K562 (cell line): ENCODE measurements around the gene UNC13C. TPM values are rescaled to one million over a fixed set of nuclear protein-coding genes. Genes with fewer than 3 reads are reported as not detected.

Experiments
- ATAC-seq: fragments of 200-7000 bp; cut with Tn5 transposase; 3 replicates; pipeline ENCODE4 v1.9.1; 2020; ENCODE audit warnings: moderate library complexity
- BruUV-seq: library from RNA; stranded (reverse); fragments of 400-500 nt; replicated peaks from 2 replicates; lab custom pipeline; 2021; lab: Mats Ljungman, UMichigan
- CTCF ChIA-PET: fragments of 300-600 bp; formaldehyde crosslinking; extraction: SDS; loops from one replicate; lab custom pipeline; 2021; ENCODE audit warnings: low intra/inter-chr PET ratio; lab: Yijun Ruan, JAX
- POLR2A ChIA-PET: fragments of 300-600, 350-650 bp; sonication (Branson Sonifier 250); formaldehyde crosslinking; extraction: SDS; loops from one replicate; lab custom pipeline; 2021; ENCODE audit warnings: antibody characterized with exemption, inconsistent platforms; lab: Yijun Ruan, JAX
- DNase-seq, 4 experiments: peaks; one replicate each; pipeline versions ENCODE4 v3.0.0 to v3.0.0-alpha.2; 2011 to 2018; ENCODE audit warnings: low spot score in 3 of 4, mixed read lengths in 3 of 4; ENCODE audit errors: extremely low read depth in 1 of 4
- FAIRE-seq: peaks from 2 replicates; lab custom pipeline; 2011; peaks lifted over from hg19 to GRCh38; lab: Jason Lieb, UNC
- H2AFZ ChIP-seq: 2 replicates; pipeline ENCODE4 v1.6.0; 2011; ENCODE audit warnings: low read depth, low read length, control low read depth, inconsistent platforms
- H3K27ac ChIP-seq: fragments of 200-600 bp; 3 replicates; pipeline ENCODE4 v1.8.0; 2011; ENCODE audit warnings: low read depth, mild to moderate bottlenecking, control low read depth, inconsistent platforms, low read length, moderate library complexity, mixed read lengths; ENCODE audit errors: extremely low read depth
- H3K27me3 ChIP-seq, 2 experiments: fragments of 300-600 bp in 1 of 2; 2 replicates in 1 of 2; 3 replicates in 1 of 2; pipeline versions ENCODE4 v1.6.0 to v1.8.0; 2011; ENCODE audit warnings: inconsistent platforms in 2 of 2, low read length in 2 of 2, mild to moderate bottlenecking in 1 of 2, mixed read lengths in 1 of 2, moderate library complexity in 1 of 2; ENCODE audit not compliant: control insufficient read depth in 2 of 2, insufficient read depth in 2 of 2
- H3K36me3 ChIP-seq: fragments of 300-600 bp; 3 replicates; pipeline ENCODE4 v1.8.0; 2011; ENCODE audit warnings: mild to moderate bottlenecking, low read length, inconsistent platforms; ENCODE audit not compliant: control insufficient read depth, insufficient read depth
- H3K4me1 ChIP-seq, 2 experiments: fragments of 200-600 bp in 1 of 2; replicated peaks in 1 of 2; 2 replicates in 1 of 2; 3 replicates in 1 of 2; pipeline versions ENCODE4 v1.5.1 to v1.8.0; 2011; ENCODE audit warnings: inconsistent platforms in 2 of 2, low read length in 2 of 2, mild to moderate bottlenecking in 1 of 2, mixed read lengths in 1 of 2, moderate library complexity in 1 of 2; ENCODE audit not compliant: control insufficient read depth in 2 of 2, insufficient read depth in 2 of 2
- H3K4me2 ChIP-seq: 2 replicates; pipeline ENCODE4 v1.6.1; 2011; ENCODE audit warnings: low read length, control low read depth, inconsistent platforms, mixed read lengths; ENCODE audit not compliant: insufficient read depth
- H3K4me3 ChIP-seq: fragments of 200-600 bp; sonication (generic), shearing (Covaris generic); 2 replicates; pipeline ENCODE4 v1.5.1; 2016; ENCODE audit warnings: control low read depth, inconsistent platforms
- H3K79me2 ChIP-seq: fragments of 200-600 bp; 3 replicates; pipeline ENCODE4 v1.8.0; 2011; ENCODE audit warnings: low read length, inconsistent platforms; ENCODE audit not compliant: control insufficient read depth, insufficient read depth
- H3K9ac ChIP-seq, 2 experiments: 2 replicates each; pipeline versions ENCODE4 v1.6.0 to v1.6.1; 2011; ENCODE audit warnings: low read depth in 2 of 2, low read length in 2 of 2, control low read depth in 1 of 2, inconsistent platforms in 1 of 2, mild to moderate bottlenecking in 1 of 2, mixed read lengths in 1 of 2; ENCODE audit not compliant: insufficient read depth in 1 of 2
- H3K9me1 ChIP-seq: one replicate; pipeline ENCODE4 v1.6.0; 2011; ENCODE audit warnings: inconsistent platforms, mild to moderate bottlenecking, low read length, moderate library complexity; ENCODE audit not compliant: control insufficient read depth, insufficient read depth
- H3K9me3 ChIP-seq: replicated peaks from 2 replicates; pipeline ENCODE4 v1.5.1; 2011; ENCODE audit warnings: low read depth, low read length, inconsistent platforms; ENCODE audit not compliant: control insufficient read depth, insufficient read depth
- H4K20me1 ChIP-seq: replicated peaks from 2 replicates; pipeline ENCODE4 v1.6.1; 2011; ENCODE audit warnings: low read length, inconsistent platforms, mixed read lengths; ENCODE audit not compliant: control insufficient read depth, insufficient read depth
- ARHGAP35 ChIP-seq: fragments of 450-650 bp; IDR thresholded peaks from 2 replicates; pipeline ENCODE4 v1.6.1; 2018; ENCODE audit not compliant: partially characterized antibody
- ATF4 ChIP-seq: fragments of 450-650 bp; formaldehyde crosslinking; IDR thresholded peaks from 2 replicates; pipeline ENCODE4 v1.4.0; 2022; ENCODE audit warnings: mild to moderate bottlenecking, moderate library complexity
- BACH1 ChIP-seq: fragments of 200-800 bp; sonication (Bioruptor generic); IDR thresholded peaks from 2 replicates; pipeline ENCODE4 v1.6.1; 2016; ENCODE audit warnings: missing genetic modification characterization, missing compliant biosample characterization
- CTBP1 ChIP-seq: fragments of 450-650 bp; IDR thresholded peaks from 2 replicates; pipeline ENCODE4 v1.6.1; 2016; ENCODE audit warnings: borderline replicate concordance
- ESRRB ChIP-seq: fragments of 250-450 bp; sonication (Bioruptor Pico); IDR thresholded peaks from 2 replicates; pipeline ENCODE4 v1.5.0; 2020; ENCODE audit warnings: mild to moderate bottlenecking, moderate library complexity, borderline replicate concordance
- MAFF ChIP-seq: IDR thresholded peaks from 2 replicates; pipeline ENCODE4 v1.6.1; 2012; ENCODE audit warnings: low read length, improper control_type of control experiment
- MAZ ChIP-seq, 2 experiments: fragments of 450-650 bp in 1 of 2; sonication (generic) in 1 of 2; formaldehyde crosslinking; IDR thresholded peaks in 1 of 2; conservative IDR thresholded peaks in 1 of 2; 2 replicates each; pipeline versions ENCODE4 v1.4.0 to v1.5.0; 2020; ENCODE audit warnings: mild to moderate bottlenecking in 1 of 2, missing genetic modification reagents in 1 of 2
- MECOM ChIP-seq: fragments of 250-450 bp; sonication (Bioruptor Pico); IDR thresholded peaks from 2 replicates; pipeline ENCODE4 v1.8.0; 2022; ENCODE audit warnings: inconsistent platforms
- MIER1 ChIP-seq: fragments of 450-650 bp; IDR thresholded peaks from 2 replicates; pipeline ENCODE4 v1.6.1; 2016; ENCODE audit warnings: antibody characterized with exemption, mild to moderate bottlenecking, low read depth
- PREB ChIP-seq: sonication (generic); formaldehyde crosslinking; IDR thresholded peaks from 2 replicates; pipeline ENCODE4 v1.8.1; 2023; ENCODE audit warnings: mild to moderate bottlenecking, missing genetic modification reagents
- SMAD3 ChIP-seq: fragments of 450-650 bp; formaldehyde crosslinking; conservative IDR thresholded peaks from 2 replicates; pipeline ENCODE4 v1.4.0; 2020; ENCODE audit warnings: mild to moderate bottlenecking
- SRSF7 ChIP-seq: fragments of 200-400 bp; formaldehyde crosslinking; optimal IDR thresholded peaks from 2 replicates; pipeline ENCODE3; 2017; ENCODE audit warnings: mild to moderate bottlenecking, low read depth, low read length
- STAT6 ChIP-seq: sonication (generic); formaldehyde crosslinking; IDR thresholded peaks from 2 replicates; pipeline ENCODE4 v1.8.1; 2023; ENCODE audit warnings: mild to moderate bottlenecking, missing genetic modification reagents
- TAF7 ChIP-seq: fragments of 450-650 bp; IDR thresholded peaks from 2 replicates; pipeline ENCODE4 v1.6.1; 2016; ENCODE audit warnings: missing genetic modification characterization, missing compliant biosample characterization
- TGIF2 ChIP-seq: sonication (generic); formaldehyde crosslinking; IDR thresholded peaks from 2 replicates; pipeline ENCODE4 v1.8.1; 2022; ENCODE audit warnings: mild to moderate bottlenecking, missing genetic modification reagents, moderate library complexity
- ZNF347 ChIP-seq: fragments of 450-650 bp; formaldehyde crosslinking; IDR thresholded peaks from 2 replicates; pipeline ENCODE4 v1.4.0; 2020; ENCODE audit warnings: low read depth, mild to moderate bottlenecking, moderate library complexity
- ZNF695 ChIP-seq: fragments of 450-650 bp; formaldehyde crosslinking; IDR thresholded peaks from 2 replicates; pipeline ENCODE4 v1.4.0; 2020; ENCODE audit warnings: mild to moderate bottlenecking, moderate library complexity
- ZNF707 ChIP-seq: fragments of 250-450 bp; sonication (Bioruptor Pico); conservative IDR thresholded peaks from 2 replicates; pipeline ENCODE4 v1.8.0; 2022; ENCODE audit warnings: inconsistent platforms, mild to moderate bottlenecking, moderate library complexity
- WGBS: fragments of 100-300 bp; shearing (Covaris generic); methylation state at CpG from one replicate; pipeline ENCODE4 v1.1.6; 2016; ENCODE audit warnings: low coverage, mixed read lengths; ENCODE audit not compliant: insufficient coverage; ENCODE audit errors: missing lambda C conversion rate; 5-methylcytosine and 5-hydroxymethylcytosine counted together
- in situ Hi-C: fragments of 300-500 bp; cut with MboI; formaldehyde crosslinking; loops from 4 replicates; pipeline ENCODE4 v1.15.0; 2018; ENCODE audit warnings: inconsistent platforms, mixed read lengths
- intact Hi-C: fragments of 100-400 bp; cut with micrococcal nuclease; formaldehyde crosslinking; loops from 2 replicates; pipeline ENCODE4 v1.14.2; 2022
- polyA plus RNA-seq, 8 experiments: library from polyadenylated mRNA; depleted of rRNA in 4 of 8; stranded (reverse) in 5 of 8; unstranded in 3 of 8; fragments of >200 nt; fragmentation: Nextera tagmentation in 2 of 8; fragmentation: Illumina TruSeq in 1 of 8; extraction: Ambion mirVana in 2 of 8; extraction: Trizol in 1 of 8; gene quantifications; 2 replicates each; pipeline versions ENCODE4 v1.2.1 to v1.2.3, GENCODE V29; 2011 to 2014; ENCODE audit warnings: inconsistent platforms in 1 of 8, missing spikeins in 1 of 8
- total RNA-seq, 7 experiments: library from RNA; depleted of rRNA in 6 of 7; stranded (reverse); fragments of >200 nt in 6 of 7; fragmentation: Illumina TruSeq in 2 of 7; extraction: Trizol in 2 of 7; gene quantifications; 2 replicates each; pipeline versions ENCODE4 v1.2.1 to v1.2.3, GENCODE V29; 2011 to 2021; ENCODE audit warnings: low replicate concordance in 1 of 7

UNC13C gene
- total and polyA plus RNA-seq, 9 of the 15 experiments (the other 6 are each of a cell fraction or from before 2014, with no cell fraction given), result not detected

GRCh38 chr15:54347082-54347827, 369.0 kb downstream of the UNC13C start:
- H4K20me1 ChIP-seq, result no peaks in the 10 kb centered on the region
- WGBS, result 4% methylated on average over 3 of the region's 3 CpGs
- H3K4me1 ChIP-seq, result no peaks in the 10 kb centered on the region
- no peak overlapping the region for H3K4me3 ChIP-seq
- H3K36me3 ChIP-seq, result no peaks in the 10 kb centered on the region
- ChIA-PET CTCF (no interaction called here), POLR2A (no interaction called here)
- H3K9ac ChIP-seq, result no peak overlapping the region
- no peak overlapping the region for H2AFZ ChIP-seq
- H3K27ac ChIP-seq, result no peak overlapping the region
- no peaks in the 10 kb centered on the region for H3K27me3 ChIP-seq
- ATAC-seq (no peak), DNase-seq (no peak), FAIRE-seq (no peak)
- no peaks in the 10 kb centered on the region for H3K9me1 ChIP-seq
- H3K79me2 ChIP-seq, result no peaks in the 10 kb centered on the region
- BruUV-seq, result no TSS peak
- in situ Hi-C loops (no loop called here), intact Hi-C loops (no loop called here)
- no peaks in the 10 kb centered on the region for H3K9me3 ChIP-seq
- no peak overlapping the region for H3K4me2 ChIP-seq
- no peak for TF ChIP-seq CTBP1
- no peak for TF ChIP-seq ESRRB (CRISPR knock-in tag)
- no peak for TF ChIP-seq MAZ (CRISPR knock-in tag; conservative IDR thresholded peaks at IDR 0.05 in 1 of 2, IDR thresholded peaks at IDR 0.05 in 1 of 2)
- no peak for TF ChIP-seq SRSF7
- no peak for TF ChIP-seq MIER1
- no peak for TF ChIP-seq ATF4
- no peak for TF ChIP-seq TAF7
- no peak for TF ChIP-seq ZNF707 (CRISPR knock-in tag)
- no peak for TF ChIP-seq ZNF695
- TF ChIP-seq BACH1 (tag), result no peak
- TF ChIP-seq ARHGAP35, result no peak
- no peak for TF ChIP-seq ZNF347
- TF ChIP-seq STAT6 (CRISPR knock-in tag), result no peak
- no peak for TF ChIP-seq SMAD3 (CRISPR knock-in tag)
- no peak for TF ChIP-seq TGIF2 (CRISPR knock-in tag)
- no peak for TF ChIP-seq MAFF
- TF ChIP-seq MECOM (CRISPR knock-in tag), result no peak
- TF ChIP-seq PREB (CRISPR knock-in tag), result no peak
